Osteocyte (in vitro differentiated cells): Measurements from ENCODE around the gene IRX3. TPM values are rescaled to one million over a fixed set of nuclear protein-coding genes. Genes with fewer than 3 reads are reported as not detected.

ENCODE experiments used
- DNase-seq: peaks from one replicate; pipeline ENCODE4 v3.0.0; 2021; ENCODE audit warnings: mixed read lengths; ENCODE audit not compliant: unreplicated experiment; ENCODE audit errors: extremely low spot score
- H3K27ac Mint-ChIP-seq: one replicate; pipeline ENCODE4 v1.8.0; 2021; ENCODE audit warnings: mild to moderate bottlenecking, mixed read lengths; ENCODE audit not compliant: unreplicated experiment
- H3K27me3 Mint-ChIP-seq: one replicate; pipeline ENCODE4 v1.8.0; 2021; ENCODE audit warnings: mixed read lengths; ENCODE audit not compliant: unreplicated experiment
- H3K36me3 Mint-ChIP-seq: one replicate; pipeline ENCODE4 v1.8.0; 2021; ENCODE audit warnings: mixed read lengths; ENCODE audit not compliant: unreplicated experiment
- H3K4me1 Mint-ChIP-seq: one replicate; pipeline ENCODE4 v1.8.0; 2021; ENCODE audit warnings: mixed read lengths; ENCODE audit not compliant: unreplicated experiment
- H3K4me3 Mint-ChIP-seq: one replicate; pipeline ENCODE4 v1.8.0; 2021; ENCODE audit warnings: mild to moderate bottlenecking, moderate library complexity, mixed read lengths; ENCODE audit not compliant: unreplicated experiment
- H3K9me3 Mint-ChIP-seq: one replicate; pipeline ENCODE4 v1.8.0; 2021; ENCODE audit warnings: mixed read lengths; ENCODE audit not compliant: unreplicated experiment
- CTCF ChIP-seq: fragments of 200-600 bp; sonication (generic); IDR thresholded peaks from 2 replicates; pipeline ENCODE4 v1.5.0; 2021; ENCODE audit warnings: antibody characterized with exemption, mild to moderate bottlenecking, moderate library complexity
- total RNA-seq: library from RNA; stranded (reverse); gene quantifications from 2 replicates; pipeline ENCODE4 v1.2.1, GENCODE V29; 2021

IRX3 gene
- total RNA-seq, 1 donor from 2014 or later, result 0.91 TPM

GRCh38 chr16:54241525-54241924, 45.1 kb downstream of the IRX3 start:
- peaks cover 34% of the 10 kb centered on the region for H3K27me3 Mint-ChIP-seq
- DNase-seq, result no peak
- H3K4me3 Mint-ChIP-seq, result no peak overlapping the region
- no peaks in the 10 kb centered on the region for H3K9me3 Mint-ChIP-seq
- H3K36me3 Mint-ChIP-seq, result no peaks in the 10 kb centered on the region
- TF ChIP-seq CTCF, result no peak
- no peaks in the 10 kb centered on the region for H3K4me1 Mint-ChIP-seq
- no peak overlapping the region for H3K27ac Mint-ChIP-seq

GRCh38 chr16:54240271-54241129, 46.1 kb downstream of the IRX3 start:
- no peak overlapping the region for H3K4me3 Mint-ChIP-seq
- H3K9me3 Mint-ChIP-seq, result no peaks in the 10 kb centered on the region
- no peaks in the 10 kb centered on the region for H3K36me3 Mint-ChIP-seq
- H3K27ac Mint-ChIP-seq, result no peak overlapping the region
- peaks cover 38% of the 10 kb centered on the region for H3K27me3 Mint-ChIP-seq
- TF ChIP-seq CTCF, result no peak
- no peak for DNase-seq
- H3K4me1 Mint-ChIP-seq, result no peaks in the 10 kb centered on the region

GRCh38 chr16:54239456-54239855, 47.1 kb downstream of the IRX3 start:
- TF ChIP-seq CTCF, result no peak
- Mint-ChIP-seq H3K4me1 (no peaks in the 10 kb centered on the region), H3K27ac (no peak overlapping the region), H3K27me3 (peaks cover 42% of the 10 kb centered on the region), H3K9me3 (no peaks in the 10 kb centered on the region), H3K4me3 (no peak overlapping the region), H3K36me3 (no peaks in the 10 kb centered on the region)
- DNase-seq, result no peak

- Mint-ChIP-seq H3K27ac (no peak overlapping the region), H3K9me3 (no peaks in the 10 kb centered on the region), H3K36me3 (no peaks in the 10 kb centered on the region), H3K4me1 (no peaks in the 10 kb centered on the region), H3K27me3 (peaks cover 34% of the 10 kb centered on the region), H3K4me3 (no peak overlapping the region)
- no peak for DNase-seq
- TF ChIP-seq CTCF, result no peak
Observed at GRCh38 chr16:54236773-54237172, 49.8 kb downstream of the IRX3 start.

GRCh38 chr16:54233615-54234014, 53.0 kb downstream of the IRX3 start:
- no peak for DNase-seq
- Mint-ChIP-seq H3K4me3 (no peak overlapping the region), H3K4me1 (no peaks in the 10 kb centered on the region), H3K27ac (no peak overlapping the region), H3K36me3 (no peaks in the 10 kb centered on the region), H3K27me3 (peaks cover 17% of the 10 kb centered on the region), H3K9me3 (no peaks in the 10 kb centered on the region)
- no peak for TF ChIP-seq CTCF
